ENCODE results near the gene GLDN.

GLDN gene

DNA sequence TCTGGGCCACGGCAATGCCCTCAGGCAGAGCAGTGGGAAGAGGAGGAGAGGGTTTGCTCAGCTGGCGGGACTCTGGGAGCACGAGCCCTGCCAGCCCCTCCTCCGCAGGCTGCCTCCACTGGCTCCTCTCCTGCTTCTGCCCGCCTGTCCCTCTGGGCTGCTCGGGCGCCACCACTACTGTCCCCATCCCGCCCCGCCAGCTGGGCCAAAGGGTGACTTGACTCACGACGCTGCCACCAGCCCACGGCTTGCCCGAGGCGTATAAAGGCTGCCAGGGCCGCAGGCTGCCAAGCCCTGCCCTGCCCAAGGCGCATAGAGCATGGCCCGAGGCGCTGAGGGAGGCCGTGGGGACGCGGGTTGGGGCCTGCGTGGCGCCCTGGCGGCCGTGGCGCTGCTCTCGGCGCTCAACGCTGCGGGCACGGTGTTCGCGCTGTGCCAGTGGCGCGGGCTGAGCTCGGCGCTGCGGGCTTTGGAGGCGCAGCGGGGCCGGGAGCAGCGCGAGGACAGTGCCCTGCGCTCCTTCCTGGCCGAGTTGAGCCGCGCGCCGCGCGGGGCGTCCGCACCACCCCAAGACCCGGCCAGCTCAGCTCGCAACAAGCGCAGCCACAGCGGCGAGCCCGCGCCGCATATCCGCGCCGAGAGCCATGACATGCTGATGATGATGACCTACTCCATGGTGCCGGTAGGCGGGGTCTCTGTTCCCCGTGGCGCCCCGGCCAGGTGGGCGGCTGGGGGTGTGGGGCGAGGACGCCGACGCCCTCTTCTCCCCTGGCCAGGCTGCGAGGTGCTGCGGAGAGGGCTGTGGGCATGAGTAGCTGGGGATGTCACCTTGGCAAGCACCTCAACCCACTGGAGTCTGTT, at the start of gene GLDN:
GLDN (plus strand) TSS at position 290 of the 861 bp plus-strand sequence; CDS start at position 320, 30 bp downstream.
- no peak for DNase-seq

DNA sequence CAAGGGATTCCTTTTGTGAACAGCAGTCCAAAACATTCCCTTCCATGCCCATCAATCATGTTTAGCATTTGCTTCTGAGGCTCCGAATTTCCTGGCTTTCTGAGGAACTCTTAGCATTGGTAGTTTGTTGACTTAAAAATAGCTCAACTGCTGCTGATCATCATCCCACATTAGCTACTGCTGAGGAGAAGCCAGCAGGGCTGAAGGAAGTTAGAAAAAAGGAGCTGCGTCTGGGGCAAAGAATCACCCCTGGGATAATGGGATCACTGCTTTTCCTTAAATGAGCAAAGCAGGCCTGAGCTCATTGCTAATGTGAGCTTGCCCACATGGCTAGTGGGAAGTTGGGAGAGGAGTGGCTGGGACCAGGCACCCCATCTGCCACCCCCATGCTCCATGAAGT, 42.8 kb upstream of the GLDN start:
- no peak for DNase-seq

DNA sequence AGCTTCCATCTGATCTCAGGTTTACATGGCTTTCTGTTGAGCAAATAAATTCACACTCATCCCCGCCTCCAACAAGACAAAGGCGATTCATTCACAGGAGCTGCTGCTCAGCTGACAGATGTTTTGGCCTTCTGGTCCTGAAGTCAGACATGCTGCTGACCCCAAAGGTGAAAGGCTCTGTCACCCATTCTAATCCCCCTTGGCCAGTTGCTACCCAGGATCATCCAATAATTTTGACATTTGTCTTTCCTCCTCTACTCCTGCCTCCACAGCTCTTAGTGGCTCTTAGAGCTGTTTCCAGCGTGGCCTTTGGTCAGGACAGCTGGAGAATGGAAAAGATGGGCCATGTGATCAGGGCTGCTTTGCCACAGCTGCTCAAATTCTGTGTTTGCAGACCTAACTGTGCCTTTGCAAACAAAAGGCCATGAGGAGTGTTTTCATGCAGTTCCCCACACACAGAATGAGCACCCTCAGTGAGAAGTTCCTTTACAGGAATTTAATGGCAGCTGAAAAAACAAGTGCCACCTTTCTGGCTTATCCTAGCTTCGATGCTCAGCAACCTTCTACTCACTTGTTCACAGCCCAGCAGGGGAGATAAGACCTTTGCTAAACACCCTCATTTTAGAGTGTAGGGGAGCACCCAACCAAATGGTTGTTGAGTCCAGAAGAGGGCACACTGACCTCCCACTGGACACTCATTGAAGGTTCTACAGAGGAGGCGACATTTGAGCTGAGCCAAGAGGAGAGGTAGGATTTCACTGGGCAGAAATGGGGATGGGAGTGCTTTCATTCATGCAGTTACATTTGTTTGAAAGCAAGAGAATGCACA, 42.1 kb upstream of the GLDN start:
- no peak for DNase-seq

DNA sequence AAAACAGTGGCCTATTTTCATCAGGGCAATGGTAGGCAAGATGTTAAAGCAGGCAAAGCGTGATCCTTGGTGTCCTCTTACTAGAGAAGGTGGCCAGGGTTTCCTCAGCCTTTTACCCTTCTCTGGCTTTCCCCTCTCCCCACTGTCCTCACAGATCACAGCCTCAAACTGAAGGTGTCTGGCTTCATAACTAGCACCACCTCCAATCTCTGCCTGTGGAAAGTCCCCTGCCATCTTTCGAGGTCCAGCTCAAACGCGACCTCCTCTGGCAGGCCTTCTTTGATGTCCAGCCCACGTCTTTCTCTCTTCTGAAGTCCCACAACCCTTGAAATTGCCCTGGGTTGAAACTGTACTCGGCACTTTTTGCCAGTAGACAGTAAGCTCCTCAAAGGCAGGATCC, 39.0 kb upstream of the GLDN start:
- DNase-seq: no peak

DNA sequence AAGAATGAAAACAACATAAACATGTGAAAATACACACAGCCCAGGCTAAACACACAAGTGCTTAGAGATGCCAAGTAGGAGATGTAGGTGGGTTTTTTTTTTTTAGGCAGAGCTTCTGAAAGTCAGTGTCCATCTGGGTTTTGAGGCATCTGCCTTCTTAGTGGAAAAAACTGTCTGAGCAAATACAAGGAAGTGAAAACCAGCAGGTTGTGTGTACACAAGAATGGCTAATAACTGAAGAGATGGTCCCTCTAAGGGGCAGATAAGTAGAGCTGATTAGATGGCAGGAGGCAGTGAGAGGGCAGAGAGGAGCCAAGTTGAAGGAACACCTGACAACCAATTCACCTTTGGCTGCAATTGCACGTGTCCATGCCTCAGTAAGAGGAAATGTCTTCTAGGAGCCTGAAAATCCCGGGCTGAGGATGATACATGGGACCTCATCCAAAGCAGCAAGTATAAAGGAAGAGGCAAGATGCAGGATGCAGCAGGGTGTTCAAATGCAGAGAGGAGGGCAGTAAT, 37.9 kb upstream of the GLDN start:
- DNase-seq: no peak

DNA sequence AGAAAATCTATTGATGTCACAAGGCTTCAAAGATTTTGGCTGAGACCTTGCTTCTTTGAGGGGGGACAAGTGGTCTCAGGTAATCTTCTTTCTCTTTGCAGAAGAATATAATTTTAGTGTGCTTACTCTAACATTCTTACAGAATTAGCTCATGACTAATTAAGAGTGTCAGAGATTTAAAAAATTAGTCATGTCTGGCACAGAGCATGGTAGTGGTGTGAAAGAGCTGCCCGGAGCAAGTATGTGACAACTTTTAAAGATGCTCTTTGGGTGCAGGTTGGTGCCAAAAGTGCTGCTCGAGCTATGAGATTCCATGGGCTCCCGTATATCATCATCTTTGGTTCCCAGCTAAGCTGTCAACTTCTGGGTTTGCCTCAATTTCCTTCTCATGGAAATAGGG, 34.1 kb upstream of the GLDN start:
- no peak for DNase-seq

DNA sequence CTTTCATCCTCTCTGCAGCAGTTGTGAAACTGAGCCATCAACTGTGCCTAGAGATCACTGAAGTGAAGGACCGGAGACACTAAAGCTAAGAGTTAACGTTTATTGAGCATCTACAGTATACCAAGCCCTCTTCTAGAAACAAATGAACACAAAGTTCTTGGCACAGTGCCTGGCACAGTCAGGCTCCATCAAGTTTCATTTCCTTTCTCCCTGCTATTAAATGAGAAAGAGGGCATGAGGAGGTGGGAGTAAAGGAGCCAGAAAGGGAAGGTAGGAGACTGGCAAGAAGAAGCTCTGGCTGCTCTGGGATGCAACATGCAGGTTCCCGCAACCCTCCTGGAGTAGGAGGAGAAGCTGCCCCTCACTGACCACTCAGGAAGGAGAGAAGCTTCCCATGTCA, 33.6 kb upstream of the GLDN start:
- no peak for DNase-seq

DNA sequence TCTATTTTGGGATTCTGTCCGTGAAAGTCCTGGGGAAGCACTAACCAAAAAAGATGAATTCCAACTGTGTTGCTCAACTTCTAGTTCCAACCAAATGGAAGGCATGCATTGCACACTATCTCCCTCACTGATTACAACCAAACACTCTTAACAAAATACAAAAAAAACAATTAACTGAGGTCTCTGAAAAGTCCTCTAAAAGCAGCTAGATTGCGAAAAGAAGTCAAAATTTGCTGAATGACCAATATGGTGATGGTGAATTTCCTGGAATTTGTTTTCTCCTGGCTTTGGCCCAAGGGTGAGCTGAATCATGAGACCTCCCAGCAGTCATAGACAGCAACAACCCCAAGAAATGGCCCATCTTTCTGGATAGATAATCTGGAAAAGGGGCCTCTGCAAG, 31.4 kb upstream of the GLDN start:
- no peak for DNase-seq

DNA sequence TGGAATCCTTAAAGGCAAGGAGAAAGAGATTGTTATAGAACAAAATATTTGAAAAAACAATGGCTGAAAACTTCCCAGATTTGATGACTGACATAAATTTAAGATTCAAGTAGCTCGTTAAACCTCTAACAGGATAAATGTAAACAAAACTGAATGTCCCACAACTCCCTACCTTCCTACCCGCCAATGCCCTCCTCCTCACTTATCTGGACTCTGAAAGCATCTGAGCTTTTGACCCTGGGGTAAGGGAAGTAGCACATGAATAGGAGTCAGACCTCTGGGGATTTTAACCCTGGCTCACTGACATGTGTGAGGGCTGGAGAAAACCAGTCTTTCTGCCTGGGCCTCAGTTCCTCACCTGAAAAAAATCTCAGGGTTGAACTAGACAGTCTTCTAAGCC, 29.9 kb upstream of the GLDN start:
- no peak for DNase-seq

DNA sequence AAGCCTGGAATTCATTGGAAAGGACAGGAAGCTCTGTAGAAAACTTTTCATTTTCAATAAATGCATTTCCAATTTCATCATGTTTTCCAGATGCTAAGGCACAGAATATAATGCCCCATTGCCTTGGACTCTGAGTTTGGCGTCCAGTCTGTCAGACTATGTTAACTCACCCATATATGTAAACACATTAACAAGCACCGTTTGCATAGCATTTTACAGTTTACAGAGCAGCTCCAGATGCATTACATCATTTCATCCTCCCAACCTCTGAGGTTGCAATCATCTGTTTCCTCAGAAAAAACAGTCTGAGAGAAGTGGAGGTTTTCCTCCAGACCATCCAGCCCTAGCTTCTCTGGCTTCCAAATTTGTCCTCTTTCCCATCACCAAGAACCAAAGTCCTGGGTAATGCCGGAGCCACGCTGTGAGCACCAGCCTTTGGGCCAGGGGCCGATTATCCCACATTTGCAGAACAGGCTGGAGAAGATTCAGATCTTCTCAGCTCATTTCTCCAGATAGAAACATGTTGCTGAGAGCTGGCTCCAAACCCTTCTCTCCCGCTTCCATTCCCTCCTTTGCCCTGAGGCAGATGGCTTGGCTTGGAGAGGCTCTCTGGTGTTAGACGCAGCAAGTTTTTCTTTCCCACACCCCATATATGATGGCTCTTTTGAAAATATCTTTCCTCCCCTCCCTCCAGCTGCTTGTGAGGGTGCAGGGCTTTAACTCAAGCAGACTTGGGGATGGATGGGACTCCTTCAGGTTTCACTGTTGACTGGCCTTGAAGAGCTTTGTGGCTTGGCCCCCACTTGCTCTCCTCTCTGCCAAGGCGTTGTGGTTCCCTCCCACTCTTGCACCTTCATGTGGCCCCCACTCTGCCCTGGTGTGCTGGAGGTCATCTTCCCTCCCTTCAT, 29.0 kb upstream of the GLDN start:
- no peak for DNase-seq

DNA sequence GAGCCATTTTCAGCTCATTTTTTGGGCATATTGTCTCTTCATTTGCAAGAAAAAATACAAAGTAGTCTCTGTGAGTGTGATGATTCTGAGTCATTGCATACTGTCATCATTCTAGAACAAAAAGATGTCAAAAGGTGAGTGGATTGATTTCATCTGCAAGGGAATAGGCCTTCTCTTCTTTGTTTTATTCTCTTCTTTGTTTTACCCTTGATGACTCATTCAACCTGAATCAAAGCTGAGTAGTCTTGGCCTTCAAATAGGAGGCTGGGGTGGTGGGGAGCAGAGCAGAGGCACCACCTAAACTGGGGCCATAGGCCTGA, 28.4 kb upstream of the GLDN start:
- DNase-seq: no peak

DNA sequence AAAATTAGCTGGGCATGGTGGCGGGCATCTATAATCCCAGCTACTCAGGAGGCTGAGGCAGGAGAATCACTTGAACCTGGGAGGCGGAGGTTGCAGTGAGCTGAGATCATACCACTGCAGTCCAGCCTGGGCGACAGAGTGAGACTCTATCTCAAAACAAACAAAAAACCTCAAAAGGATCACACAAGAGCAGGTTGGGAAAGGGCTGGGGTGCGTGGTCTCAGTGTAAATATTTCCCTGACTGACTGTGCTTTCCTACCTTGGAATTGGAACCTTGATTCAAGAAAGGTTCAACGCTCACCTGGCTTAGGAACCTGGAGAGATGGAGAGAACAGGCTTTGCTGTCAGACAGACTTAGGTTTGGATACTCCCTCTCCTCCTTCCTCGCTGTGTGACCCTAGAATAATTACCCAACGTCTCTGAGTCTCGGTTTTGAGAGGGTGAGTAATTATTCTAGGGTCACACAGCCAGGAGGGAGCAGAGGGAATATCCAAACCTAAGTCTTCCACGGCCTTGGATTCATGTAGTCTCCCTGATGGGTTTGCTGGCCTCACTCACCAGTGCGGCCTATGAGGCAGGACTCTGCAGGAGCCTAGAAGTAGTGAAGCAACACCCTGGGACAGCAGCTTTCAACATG, 27.7 kb upstream of the GLDN start:
- no peak for DNase-seq

DNA sequence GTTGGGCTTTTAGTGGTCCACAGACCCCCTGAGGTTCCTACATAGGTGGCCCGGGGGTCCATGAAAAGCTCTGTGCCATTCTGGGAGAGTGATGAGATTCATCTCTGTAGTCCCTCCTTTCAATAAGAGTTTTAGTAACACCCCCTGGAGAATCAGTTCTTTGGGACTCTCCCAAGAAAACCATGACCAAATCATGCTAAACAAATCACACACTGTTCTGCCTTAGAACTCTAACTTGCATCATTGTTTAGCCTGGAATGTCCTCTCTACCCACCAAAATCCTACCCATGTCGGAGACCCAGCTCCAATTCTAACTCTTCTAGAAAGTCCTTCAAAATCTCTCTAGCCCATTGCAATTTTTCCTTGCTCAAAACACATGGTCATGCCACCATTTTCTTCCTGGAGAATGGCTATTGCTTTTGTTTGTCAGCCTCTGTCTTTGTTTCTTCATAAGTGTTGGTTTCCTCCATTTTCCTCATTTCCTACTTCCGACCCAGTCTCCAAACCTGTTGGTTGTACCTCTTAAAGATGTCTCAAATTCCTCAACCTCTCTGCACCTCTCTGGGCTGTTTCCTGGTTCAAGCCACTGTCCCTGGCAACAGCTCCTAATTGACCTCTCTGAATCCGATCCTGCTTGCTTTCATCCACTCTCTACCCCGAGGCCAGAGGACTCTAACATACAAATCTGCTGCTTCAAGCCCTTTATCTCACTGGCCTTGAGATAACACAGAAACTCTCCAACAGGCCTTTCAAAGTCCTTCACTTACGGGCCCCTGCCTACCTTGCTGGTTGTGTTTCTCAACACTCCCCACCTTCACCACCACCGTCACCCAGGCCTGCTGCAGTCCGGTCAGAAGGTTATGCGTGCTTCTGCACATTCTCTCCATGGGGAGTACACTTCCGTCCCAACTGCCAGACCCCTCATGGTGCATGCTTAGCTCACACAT, 26.8 kb upstream of the GLDN start:
- no peak for DNase-seq

DNA sequence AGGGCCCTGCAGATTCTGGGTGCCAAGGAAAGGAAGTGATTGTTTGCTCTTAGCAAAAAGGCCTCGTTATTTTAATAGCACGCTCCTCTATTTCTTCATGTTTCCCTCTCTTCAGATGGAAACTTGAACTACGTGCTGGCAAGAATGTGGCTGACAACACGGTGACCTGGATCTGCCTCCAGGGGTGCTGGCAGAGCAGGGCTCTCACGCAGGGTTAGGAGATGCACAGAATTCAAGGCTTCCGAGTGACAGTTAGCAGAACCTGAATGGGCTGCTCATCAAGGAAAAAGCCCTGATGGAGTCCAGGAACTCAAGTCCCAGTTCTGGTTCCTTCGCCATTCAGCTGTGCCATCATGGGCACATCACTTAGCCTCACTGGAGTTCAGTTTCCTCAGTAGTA, 25.7 kb upstream of the GLDN start:
- no peak for DNase-seq

DNA sequence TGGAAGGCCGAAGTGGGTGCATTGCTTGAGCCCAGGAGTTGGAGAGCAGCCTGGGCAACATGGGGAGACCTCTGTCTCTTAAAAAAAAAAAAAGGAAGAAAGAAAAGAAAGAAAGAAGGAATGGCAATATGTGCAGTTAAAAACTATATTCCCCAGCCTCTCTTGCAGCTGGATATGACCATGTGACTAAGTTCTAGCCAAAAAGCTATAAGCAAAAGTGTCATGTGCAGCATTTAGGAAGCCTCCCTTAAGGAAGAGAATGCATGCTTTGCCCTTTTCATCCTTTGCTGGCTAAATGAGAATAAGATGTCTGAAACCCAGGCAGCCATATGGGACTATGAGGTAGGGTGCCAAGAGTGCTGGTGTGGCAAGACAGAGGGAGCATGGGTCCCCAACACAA, 24.8 kb upstream of the GLDN start:
- no peak for DNase-seq

DNA sequence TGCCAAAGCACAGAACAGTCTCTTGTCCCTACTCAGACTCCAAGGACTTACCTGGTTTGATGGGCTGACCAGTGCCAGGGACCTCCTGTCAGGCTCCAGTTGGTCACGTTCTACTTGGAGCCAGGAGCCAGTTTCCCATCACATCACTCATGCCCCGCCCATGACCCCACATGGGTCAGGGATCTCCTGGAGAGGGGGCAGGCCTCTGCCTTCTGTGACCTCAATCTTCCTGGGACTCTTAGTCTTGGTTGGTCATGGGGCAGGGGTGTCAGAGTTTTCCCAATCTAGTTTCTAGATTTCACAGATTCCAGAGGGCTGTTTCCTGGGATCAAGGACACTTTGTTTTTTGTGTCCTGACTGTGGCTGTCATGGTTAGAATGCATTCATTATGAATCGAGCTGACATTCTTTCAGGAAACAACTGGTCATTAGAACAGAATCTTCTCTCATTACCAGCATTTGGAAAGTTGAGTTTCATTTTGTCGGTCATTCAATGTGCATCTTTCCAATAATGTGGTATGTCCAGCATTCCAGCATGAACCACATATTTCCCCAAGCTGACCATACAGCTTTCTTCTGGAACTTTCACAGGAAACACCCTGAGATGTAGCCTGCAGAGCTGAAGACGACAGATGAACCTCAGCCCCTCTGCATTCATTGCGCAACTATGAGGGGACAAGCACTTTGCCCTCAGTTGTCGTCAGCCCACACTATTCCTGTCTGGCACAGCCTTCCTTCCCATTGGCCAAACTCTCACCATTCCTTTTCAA, 22.9 kb upstream of the GLDN start:
- no peak for DNase-seq

DNA sequence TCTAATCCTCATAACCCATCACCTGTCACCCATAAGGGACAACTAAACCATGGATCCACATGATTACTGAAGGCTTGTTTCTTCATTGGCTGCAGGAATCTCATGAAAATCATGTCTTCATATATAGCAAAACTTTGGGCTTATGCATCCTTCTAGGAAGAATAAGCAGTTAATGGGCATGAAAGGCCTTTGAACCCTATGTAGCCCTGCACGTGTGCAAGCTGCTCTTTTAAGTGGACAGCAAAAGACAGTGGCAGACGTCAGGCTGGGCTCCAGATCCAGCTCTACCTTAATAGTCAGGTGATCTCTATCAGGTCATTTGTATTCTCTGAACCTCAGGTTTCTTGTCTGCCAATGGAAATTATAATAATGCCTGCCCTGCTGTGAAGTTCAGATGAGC, 21.9 kb upstream of the GLDN start:
- no peak for DNase-seq

DNA sequence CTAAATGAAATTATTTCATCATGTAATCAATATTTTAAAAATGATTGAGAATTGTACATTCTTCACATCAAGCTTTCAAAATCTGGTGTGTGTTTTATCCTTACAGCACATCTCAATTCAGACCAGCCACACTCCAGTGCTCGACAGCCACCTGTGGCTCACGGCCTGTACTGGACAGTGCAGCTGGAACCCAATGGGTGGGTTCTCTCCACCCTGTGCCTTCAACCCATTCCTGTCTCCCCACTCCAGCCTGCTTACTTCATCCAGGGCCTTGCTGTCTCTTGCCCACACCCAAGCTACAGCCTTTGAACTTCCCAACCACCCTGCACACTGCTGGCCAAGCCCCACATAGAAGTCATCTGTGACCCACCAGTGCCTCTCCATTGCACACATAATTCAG, 20.6 kb upstream of the GLDN start:
- DNase-seq: no peak

DNA sequence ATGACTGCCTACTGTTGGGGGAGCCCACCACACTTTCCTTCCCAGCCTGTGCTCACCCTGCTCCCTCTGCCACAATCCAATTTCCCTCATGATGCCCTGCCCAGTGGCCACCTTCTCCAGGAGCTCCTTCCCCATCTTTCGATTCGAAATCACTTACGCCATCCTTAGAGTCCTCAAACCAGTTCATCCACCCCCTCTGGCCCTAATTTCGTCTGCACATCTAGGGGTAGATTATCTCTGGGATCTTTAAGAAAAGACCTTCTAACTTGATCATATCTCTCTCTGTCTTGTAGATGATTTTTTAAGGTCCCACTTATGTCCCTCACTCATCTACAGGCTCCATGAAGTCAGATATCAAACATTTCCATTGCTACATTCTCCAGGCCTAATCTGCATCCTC, 20.1 kb upstream of the GLDN start:
- DNase-seq: no peak

DNA sequence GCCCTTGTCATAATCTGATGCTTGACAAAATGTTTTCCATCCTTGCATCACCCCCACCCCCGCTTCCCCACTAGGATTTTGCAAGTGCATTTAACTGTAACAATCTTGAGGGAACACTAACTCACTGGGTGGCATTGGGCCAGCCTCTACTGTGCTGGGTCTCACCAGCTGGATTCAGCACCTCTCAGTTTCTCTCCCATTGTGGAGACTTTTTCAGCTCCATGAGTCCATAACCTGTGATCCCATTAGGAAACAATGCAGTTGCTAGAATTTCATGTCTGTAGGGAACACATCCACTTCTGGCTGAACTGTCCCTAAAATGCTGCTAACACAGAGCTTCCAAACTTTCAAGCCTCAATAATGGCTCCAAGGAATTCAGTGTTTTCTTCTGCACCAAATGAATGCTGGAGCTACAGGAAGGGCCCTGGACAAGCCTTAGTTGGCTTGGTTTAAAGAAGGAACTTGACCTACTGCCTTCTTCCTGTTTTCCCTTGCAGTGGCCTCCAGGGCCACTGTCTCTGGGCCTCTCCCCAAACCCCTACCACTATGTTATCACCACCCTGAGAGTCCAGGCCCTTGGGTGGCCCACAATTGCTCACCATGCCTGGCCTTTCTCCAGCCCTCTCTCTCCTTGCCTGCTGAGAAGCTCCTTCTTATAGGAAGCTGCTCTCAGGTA, 18.7 kb upstream of the GLDN start:
- no peak for DNase-seq
